ENCODE data around the gene ADARB2. TPM values are rescaled to one million over a fixed set of nuclear protein-coding genes. Genes with fewer than 3 reads are reported as not detected.

The ADARB2 gene
- total and polyA plus RNA-seq, 2 experiments from 2014 or later = 2.0 to 5.0 TPM

- no peak for TF ChIP-seq EZH2 (IDR thresholded peaks at IDR 0.05; ENCODE audit: low read depth, unreplicated experiment)
These were observed 76.5 kb downstream of the ADARB2 start (continued) for GRCh38 chr10:1660815-1661214.

DNA sequence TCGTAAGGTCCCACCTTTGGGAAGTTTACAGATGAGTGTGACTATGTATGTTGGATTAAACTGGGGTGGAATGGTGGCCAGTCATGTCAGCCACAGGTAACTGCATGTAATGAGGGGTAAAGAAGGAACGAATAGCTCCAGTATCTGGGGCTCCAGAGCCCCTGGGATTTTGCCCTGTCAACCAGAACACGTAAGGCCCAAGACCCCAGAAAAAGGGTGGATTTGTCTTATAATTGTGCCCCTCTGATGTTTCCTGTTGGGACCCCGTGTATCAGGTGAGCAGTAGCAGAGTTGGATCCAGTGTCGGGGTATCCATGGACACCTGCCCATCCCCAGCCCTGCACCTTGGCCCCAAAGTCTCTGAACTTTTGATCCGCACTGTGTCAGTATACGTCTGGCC is 76.9 kb downstream of the ADARB2 start:
- Histone ChIP-seq H3K9me2 (ENCODE audit: insufficient read depth) (no peaks in the 10 kb centered on the region), H2AFZ (no peak overlapping the region), H3F3A (replicated peaks; ENCODE audit: low read depth) (no peaks in the 10 kb centered on the region), H3K27ac (ENCODE audit: low read depth) (no peak overlapping the region), H3K4me2 (no peak overlapping the region), H4K20me1 (replicated peaks; ENCODE audit: insufficient read depth) (no peaks in the 10 kb centered on the region), H3K36me3 (ENCODE audit: insufficient read depth) (0 out of 2 replicates have a peak, but pooled peaks cover 4% of the 10 kb centered on the region), H3K79me2 (replicated peaks; ENCODE audit: insufficient read depth) (no peaks in the 10 kb centered on the region), H3K27me3 (ENCODE audit: insufficient read depth) (no peaks in the 10 kb centered on the region), H3K4me3 (no peak overlapping the region), H3K4me1 (ENCODE audit: insufficient read depth) (peaks cover 8% of the 10 kb centered on the region)
- Mint-ChIP-seq H3K27me3 (ENCODE audit: insufficient read depth, low read depth, poor library complexity) (peaks cover 7% of the 10 kb centered on the region), H3K36me3 (ENCODE audit: low read depth) (peaks cover 9% of the 10 kb centered on the region; the same call in 2 of the 3 replicates), H3K9me3 (peaks cover 12% of the 10 kb centered on the region), H3K4me3 (no peak overlapping the region), H3K27ac (no peak overlapping the region), H3K4me1 (peaks cover 21% of the 10 kb centered on the region)
- ATAC-seq (no peak), DNase-seq (ENCODE audit: low spot score) (no peak)
- TF ChIP-seq, protein P1, sequence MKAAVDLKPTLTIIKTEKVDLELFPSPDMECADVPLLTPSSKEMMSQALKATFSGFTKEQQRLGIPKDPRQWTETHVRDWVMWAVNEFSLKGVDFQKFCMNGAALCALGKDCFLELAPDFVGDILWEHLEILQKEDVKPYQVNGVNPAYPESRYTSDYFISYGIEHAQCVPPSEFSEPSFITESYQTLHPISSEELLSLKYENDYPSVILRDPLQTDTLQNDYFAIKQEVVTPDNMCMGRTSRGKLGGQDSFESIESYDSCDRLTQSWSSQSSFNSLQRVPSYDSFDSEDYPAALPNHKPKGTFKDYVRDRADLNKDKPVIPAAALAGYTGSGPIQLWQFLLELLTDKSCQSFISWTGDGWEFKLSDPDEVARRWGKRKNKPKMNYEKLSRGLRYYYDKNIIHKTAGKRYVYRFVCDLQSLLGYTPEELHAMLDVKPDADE (IDR thresholded peaks at IDR 0.05) = no peak
- TF ChIP-seq NANOG (IDR thresholded peaks at IDR 0.05; ENCODE audit: borderline replicate concordance) (no peak), STAT1 (IDR thresholded peaks at IDR 0.05; ENCODE audit: unreplicated experiment) (no peak), JUNB (IDR thresholded peaks at IDR 0.05; ENCODE audit: unreplicated experiment) (no peak), EZH2phosphoT487 (IDR thresholded peaks at IDR 0.05; ENCODE audit: unreplicated experiment) (no peak), EZH2 (IDR thresholded peaks at IDR 0.05; ENCODE audit: low read depth, unreplicated experiment) (no peak), ZNF331 (CRISPR knock-in tag; IDR thresholded peaks at IDR 0.05; ENCODE audit: low read depth) (no peak), CTCF (conservative IDR thresholded peaks at IDR 0.05; ENCODE audit: low read depth in 2 of 2) (no peak), POLR2AphosphoS5 (IDR thresholded peaks at IDR 0.05; ENCODE audit: low read depth) (no peak), CREB1 (CRISPR knock-in tag; IDR thresholded peaks at IDR 0.05; ENCODE audit: low read depth) (no peak)
- TF ChIP-seq, protein P2, sequence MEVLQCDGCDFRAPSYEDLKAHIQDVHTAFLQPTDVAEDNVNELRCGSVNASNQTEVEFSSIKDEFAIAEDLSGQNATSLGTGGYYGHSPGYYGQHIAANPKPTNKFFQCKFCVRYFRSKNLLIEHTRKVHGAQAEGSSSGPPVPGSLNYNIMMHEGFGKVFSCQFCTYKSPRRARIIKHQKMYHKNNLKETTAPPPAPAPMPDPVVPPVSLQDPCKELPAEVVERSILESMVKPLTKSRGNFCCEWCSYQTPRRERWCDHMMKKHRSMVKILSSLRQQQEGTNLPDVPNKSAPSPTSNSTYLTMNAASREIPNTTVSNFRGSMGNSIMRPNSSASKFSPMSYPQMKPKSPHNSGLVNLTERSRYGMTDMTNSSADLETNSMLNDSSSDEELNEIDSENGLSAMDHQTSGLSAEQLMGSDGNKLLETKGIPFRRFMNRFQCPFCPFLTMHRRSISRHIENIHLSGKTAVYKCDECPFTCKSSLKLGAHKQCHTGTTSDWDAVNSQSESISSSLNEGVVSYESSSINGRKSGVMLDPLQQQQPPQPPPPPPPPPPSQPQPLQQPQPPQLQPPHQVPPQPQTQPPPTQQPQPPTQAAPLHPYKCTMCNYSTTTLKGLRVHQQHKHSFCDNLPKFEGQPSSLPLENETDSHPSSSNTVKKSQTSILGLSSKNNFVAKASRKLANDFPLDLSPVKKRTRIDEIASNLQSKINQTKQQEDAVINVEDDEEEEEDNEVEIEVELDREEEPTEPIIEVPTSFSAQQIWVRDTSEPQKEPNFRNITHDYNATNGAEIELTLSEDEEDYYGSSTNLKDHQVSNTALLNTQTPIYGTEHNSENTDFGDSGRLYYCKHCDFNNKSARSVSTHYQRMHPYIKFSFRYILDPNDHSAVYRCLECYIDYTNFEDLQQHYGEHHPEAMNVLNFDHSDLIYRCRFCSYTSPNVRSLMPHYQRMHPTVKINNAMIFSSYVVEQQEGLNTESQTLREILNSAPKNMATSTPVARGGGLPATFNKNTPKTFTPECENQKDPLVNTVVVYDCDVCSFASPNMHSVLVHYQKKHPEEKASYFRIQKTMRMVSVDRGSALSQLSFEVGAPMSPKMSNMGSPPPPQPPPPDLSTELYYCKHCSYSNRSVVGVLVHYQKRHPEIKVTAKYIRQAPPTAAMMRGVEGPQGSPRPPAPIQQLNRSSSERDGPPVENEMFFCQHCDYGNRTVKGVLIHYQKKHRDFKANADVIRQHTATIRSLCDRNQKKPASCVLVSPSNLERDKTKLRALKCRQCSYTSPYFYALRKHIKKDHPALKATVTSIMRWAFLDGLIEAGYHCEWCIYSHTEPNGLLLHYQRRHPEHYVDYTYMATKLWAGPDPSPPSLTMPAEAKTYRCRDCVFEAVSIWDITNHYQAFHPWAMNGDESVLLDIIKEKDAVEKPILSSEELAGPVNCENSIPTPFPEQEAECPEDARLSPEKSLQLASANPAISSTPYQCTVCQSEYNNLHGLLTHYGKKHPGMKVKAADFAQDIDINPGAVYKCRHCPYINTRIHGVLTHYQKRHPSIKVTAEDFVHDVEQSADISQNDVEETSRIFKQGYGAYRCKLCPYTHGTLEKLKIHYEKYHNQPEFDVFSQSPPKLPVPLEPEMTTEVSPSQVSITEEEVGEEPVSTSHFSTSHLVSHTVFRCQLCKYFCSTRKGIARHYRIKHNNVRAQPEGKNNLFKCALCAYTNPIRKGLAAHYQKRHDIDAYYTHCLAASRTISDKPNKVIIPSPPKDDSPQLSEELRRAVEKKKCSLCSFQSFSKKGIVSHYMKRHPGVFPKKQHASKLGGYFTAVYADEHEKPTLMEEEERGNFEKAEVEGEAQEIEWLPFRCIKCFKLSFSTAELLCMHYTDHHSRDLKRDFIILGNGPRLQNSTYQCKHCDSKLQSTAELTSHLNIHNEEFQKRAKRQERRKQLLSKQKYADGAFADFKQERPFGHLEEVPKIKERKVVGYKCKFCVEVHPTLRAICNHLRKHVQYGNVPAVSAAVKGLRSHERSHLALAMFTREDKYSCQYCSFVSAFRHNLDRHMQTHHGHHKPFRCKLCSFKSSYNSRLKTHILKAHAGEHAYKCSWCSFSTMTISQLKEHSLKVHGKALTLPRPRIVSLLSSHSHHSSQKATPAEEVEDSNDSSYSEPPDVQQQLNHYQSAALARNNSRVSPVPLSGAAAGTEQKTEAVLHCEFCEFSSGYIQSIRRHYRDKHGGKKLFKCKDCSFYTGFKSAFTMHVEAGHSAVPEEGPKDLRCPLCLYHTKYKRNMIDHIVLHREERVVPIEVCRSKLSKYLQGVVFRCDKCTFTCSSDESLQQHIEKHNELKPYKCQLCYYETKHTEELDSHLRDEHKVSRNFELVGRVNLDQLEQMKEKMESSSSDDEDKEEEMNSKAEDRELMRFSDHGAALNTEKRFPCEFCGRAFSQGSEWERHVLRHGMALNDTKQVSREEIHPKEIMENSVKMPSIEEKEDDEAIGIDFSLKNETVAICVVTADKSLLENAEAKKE (CRISPR knock-in tag; IDR thresholded peaks at IDR 0.05) = no peak
